Stimulated activated CD4-positive, alpha-beta T cell treated with anti-CD3 and anti-CD28 coated beads, Interleukin-2, amount 100 ng/mL, for 4 hours (primary cell): ENCODE results near the gene RBM17.
"Not testable (repeated sequence)": the region's sequence is repeated elsewhere in the genome, so short reads cannot be mapped to it uniquely, and the experiment has no call there.

ENCODE experiments used
- DNase-seq: peaks from one replicate; pipeline ENCODE4 v3.0.0-alpha.2; 2020; ENCODE audit warnings: low read depth

Gene RBM17

GRCh38 chr10:6112893-6113292, 24.1 kb downstream of the RBM17 start:
- DNase-seq = no peak

GRCh38 chr10:6114299-6114698, 25.5 kb downstream of the RBM17 start:
- DNase-seq = no peak

GRCh38 chr10:6114805-6115341, 26.0 kb downstream of the RBM17 start:
- no peak for DNase-seq

GRCh38 chr10:6115411-6115810, 26.6 kb downstream of the RBM17 start:
- no peak for DNase-seq

GRCh38 chr10:6115824-6116350, 27.1 kb downstream of the RBM17 start:
- no peak for DNase-seq

- DNase-seq = no peak
Observed at GRCh38 chr10:6116806-6117205, 28.0 kb downstream of the RBM17 start.

GRCh38 chr10:6117711-6118110, 28.9 kb downstream of the RBM17 start:
- no peak for DNase-seq

GRCh38 chr10:6119423-6119822, 30.6 kb downstream of the RBM17 start:
- DNase-seq = no peak

GRCh38 chr10:6119962-6120361, 31.1 kb downstream of the RBM17 start:
- DNase-seq = no peak

- DNase-seq = no peak
Observed at GRCh38 chr10:6120691-6121090, 31.9 kb downstream of the RBM17 start.

- DNase-seq = no peak
Observed at GRCh38 chr10:6121146-6121545, 32.3 kb downstream of the RBM17 start.

- no peak for DNase-seq
Observed at GRCh38 chr10:6123532-6123931, 34.7 kb downstream of the RBM17 start.

GRCh38 chr10:6124666-6125065, 35.8 kb downstream of the RBM17 start:
- no peak for DNase-seq

GRCh38 chr10:6127461-6127860, 38.6 kb downstream of the RBM17 start:
- not testable (repeated sequence) for DNase-seq

GRCh38 chr10:6128087-6128486, 39.3 kb downstream of the RBM17 start:
- no peak for DNase-seq

GRCh38 chr10:6128591-6129251, 39.9 kb downstream of the RBM17 start:
- no peak for DNase-seq

GRCh38 chr10:6130848-6131470, 42.1 kb downstream of the RBM17 start:
- no peak for DNase-seq

GRCh38 chr10:6133331-6134098, 44.7 kb downstream of the RBM17 start:
- no peak for DNase-seq

GRCh38 chr10:6134099-6134823, 45.4 kb downstream of the RBM17 start:
- no peak for DNase-seq

- no peak for DNase-seq
Observed at GRCh38 chr10:6135039-6135438, 46.2 kb downstream of the RBM17 start.

- no peak for DNase-seq
Observed at GRCh38 chr10:6135589-6136168, 46.8 kb downstream of the RBM17 start.
